HG03196 (cell line): ENCODE results near the gene SFXN3.

Experiments used
- ATAC-seq: cut with Tn5 transposase; IDR thresholded peaks from one replicate; pipeline ENCODE4 v1.9.1; 2021; ENCODE audit not compliant: unreplicated experiment

The SFXN3 gene

GRCh38 chr10:101055411-101055810, 24.4 kb downstream of the SFXN3 start:
- ATAC-seq = no peak

- no peak for ATAC-seq
These were observed 25.5 kb downstream of the SFXN3 start for GRCh38 chr10:101056365-101057151.

- ATAC-seq = peak; percentile 37
These were observed 29.3 kb downstream of the SFXN3 start for GRCh38 chr10:101060036-101060950.

- peak; percentile 48 for ATAC-seq
These were observed 30.1 kb downstream of the SFXN3 start for GRCh38 chr10:101060951-101061623.

- no peak for ATAC-seq
These were observed 30.7 kb downstream of the SFXN3 start, which contains the start of gene KAZALD1 for GRCh38 chr10:101061624-101062231. Gene KAZALD1 (plus strand): TSS chr10:101061989. CDS start chr10:101062593, 604 bp downstream.

DNA sequence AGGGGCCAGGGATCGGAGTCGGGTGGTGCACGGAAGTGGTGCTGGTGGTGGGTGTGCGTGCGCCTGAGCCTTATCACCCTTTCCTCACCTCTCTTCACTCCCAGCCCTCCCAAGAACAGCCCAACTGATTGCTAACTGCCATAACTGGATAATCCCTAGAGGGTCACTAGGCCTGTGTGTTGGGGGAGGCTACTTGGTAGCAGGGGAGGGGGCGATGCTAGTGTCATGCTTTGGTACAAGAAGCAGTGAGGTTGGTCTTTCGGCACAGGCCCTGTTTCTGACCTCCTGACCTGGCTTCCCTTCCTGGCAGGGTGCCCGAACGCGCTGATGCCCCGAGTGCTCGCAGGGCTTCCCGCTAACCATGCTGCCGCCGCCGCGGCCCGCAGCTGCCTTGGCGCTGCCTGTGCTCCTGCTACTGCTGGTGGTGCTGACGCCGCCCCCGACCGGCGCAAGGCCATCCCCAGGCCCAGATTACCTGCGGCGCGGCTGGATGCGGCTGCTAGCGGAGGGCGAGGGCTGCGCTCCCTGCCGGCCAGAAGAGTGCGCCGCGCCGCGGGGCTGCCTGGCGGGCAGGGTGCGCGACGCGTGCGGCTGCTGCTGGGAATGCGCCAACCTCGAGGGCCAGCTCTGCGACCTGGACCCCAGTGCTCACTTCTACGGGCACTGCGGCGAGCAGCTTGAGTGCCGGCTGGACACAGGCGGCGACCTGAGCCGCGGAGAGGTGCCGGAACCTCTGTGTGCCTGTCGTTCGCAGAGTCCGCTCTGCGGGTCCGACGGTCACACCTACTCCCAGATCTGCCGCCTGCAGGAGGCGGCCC, 31.4 kb downstream of the SFXN3 start:
- ATAC-seq = no peak

- ATAC-seq = no peak
These were observed 32.1 kb downstream of the SFXN3 start for GRCh38 chr10:101063050-101063525.

DNA sequence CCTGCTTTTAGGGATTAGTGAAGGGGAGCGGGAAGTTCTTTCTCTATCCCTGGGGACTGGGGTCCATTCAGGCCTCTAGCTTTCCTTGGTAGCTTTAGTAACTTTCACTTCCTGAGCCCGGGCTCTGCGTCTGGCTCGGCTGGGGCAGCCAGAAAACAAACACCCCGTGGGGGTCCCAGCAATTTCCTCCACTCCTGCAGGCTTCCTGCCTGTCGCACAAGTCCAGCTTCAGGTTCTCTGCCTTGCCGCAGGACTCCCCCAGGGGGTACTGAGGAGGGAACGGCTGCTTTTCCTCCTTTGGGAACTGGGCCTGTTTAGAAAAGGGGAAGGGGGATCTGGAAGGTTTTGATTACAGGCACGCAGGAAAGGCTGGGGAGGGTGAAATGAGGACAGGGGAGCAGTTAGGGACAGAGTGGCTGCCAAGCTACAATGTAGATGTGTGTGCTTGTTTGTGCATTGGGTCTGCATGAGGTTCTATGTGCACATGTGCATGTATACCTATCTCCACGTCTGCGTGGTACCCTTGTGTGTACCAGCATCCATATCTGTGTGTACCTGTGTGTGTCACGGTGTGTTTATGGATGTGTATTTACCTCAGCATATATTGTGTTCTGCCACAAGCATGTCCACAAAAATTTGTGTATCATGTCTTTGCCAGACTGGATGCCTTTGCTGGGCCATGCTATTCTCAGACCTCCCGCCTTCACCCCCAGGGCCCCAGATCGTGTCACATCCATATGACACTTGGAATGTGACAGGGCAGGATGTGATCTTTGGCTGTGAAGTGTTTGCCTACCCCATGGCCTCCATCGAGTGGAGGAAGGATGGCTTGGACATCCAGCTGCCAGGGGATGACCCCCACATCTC, 32.7 kb downstream of the SFXN3 start:
- ATAC-seq = no peak

- no peak for ATAC-seq
These were observed 33.5 kb downstream of the SFXN3 start for GRCh38 chr10:101064415-101065030.

- ATAC-seq = no peak
These were observed 34.6 kb downstream of the SFXN3 start for GRCh38 chr10:101065481-101066145.

DNA sequence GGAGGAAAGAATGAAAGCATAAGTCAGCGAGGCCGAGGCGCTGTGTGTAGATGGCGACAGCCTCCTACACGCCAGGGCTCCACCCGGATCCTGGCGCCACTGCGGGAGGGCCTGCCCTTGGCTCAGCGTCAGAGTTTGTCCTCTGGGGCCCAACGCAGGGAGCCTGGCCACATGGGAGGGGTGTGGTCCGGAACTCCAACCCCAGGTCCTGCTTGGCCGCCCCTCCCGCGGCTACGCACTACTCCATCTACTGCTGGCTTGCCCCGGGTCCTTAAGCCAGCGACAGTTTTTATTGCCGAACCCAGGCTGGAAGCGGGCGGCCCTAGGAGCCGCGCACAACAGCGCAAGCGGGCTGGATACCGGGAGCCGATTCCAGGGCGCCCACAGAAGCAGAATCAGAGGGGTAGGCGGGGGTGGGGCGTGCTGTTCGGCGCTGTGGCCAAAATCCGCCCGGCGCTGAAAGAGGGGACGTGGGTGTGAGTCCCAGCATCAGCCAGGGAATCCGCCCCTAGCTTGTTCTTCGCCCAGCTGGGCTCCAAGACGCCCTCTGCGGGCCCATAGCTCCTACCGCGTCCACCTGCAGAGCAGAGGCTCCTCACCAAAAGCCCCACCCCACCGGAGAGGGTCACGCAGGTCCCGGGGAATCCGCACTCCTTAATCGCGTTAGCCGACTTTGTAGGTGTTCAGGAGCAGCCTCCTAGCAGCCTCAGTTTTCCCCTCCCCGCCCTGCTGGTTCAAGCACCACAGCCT, 35.3 kb downstream of the SFXN3 start:
- no peak for ATAC-seq

DNA sequence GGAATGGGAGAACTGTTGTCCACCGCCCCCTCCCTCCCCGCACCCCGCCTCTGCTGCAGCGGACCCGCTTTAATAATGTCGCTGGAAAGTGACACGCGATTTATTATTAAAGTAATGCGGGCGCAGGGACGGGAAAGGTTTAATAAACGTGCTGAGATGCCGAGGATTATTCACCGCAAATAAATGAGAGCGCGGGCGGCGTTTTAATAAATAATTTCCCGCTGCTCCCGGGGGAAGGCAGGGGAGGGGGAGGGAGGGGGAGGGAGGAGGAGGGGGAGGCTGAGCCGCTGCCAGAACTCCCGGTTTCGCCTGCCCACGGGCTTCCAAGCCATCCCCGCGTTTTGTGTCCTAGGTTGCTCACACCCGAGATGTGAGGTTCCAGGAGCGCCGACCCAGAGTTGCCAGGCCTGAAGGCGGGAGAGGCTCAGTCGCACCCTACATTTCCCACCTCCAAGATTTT, 35.9 kb downstream of the SFXN3 start:
- no peak for ATAC-seq

GRCh38 chr10:101067356-101068083, 36.5 kb downstream of the SFXN3 start:
- peak; percentile 53 for ATAC-seq

- ATAC-seq = no peak
These were observed 38.4 kb downstream of the SFXN3 start for GRCh38 chr10:101069441-101069840.

GRCh38 chr10:101070098-101070497, 39.1 kb downstream of the SFXN3 start:
- ATAC-seq = no peak

DNA sequence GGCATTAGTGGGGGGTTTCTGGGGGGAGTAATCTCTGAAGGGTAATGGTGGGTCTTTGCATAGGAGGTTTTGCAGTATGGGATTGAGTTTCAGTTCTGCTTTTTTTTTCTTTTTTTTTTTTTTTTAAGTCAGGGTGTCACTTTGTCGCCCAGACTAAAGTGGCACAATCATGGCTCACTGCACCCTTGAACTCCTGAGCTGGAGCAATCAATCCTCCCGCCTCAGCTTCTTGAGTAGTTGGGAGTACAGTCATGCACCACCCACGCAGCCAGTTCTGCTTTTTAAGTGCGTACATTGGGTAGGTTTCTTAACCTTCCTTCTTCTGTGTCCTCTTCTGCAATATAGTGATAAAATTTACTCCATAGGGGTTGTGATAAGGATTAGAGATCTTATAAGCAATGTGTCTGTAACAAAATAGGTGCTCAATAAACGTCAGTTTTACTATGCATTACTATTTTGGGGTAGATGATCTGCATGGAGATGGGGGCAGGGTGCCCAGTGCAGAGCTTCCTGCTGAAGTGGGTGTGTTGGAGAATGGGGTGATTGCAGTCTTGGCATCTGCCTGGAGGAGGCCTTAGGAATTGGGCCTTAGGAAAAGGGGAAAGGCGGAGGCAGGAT, 40.3 kb downstream of the SFXN3 start:
- no peak for ATAC-seq
